WTC11 (cell line): ENCODE measurements around the gene PLCL2. TPM values are rescaled to one million over a fixed set of nuclear protein-coding genes. Genes with fewer than 3 reads are reported as not detected.

Experiments used
- ATAC-seq: fragments of 200-7000 bp; cut with Tn5 transposase; 2 replicates; pipeline ENCODE4 v1.10.0; 2021; ENCODE audit warnings: mild to moderate bottlenecking, moderate library complexity
- CTCF ChIA-PET: fragments of 300-600 bp; sonication (Branson Sonifier 250); formaldehyde crosslinking; loops from one replicate; lab custom pipeline; 2021; ENCODE audit warnings: antibody characterized with exemption; lab: Charles Lee
- POLR2A ChIA-PET: fragments of 350-600 bp; sonication (Branson Sonifier 250); formaldehyde crosslinking; loops from one replicate; lab custom pipeline; 2021; ENCODE audit warnings: antibody characterized with exemption; lab: Charles Lee
- DNase-seq: peaks from one replicate; pipeline ENCODE4 v3.0.0; 2021; ENCODE audit warnings: low spot score
- H3K27ac Mint-ChIP-seq: 2 replicates; pipeline ENCODE4 v1.8.0; 2021; ENCODE audit warnings: mixed read lengths
- H3K27me3 Mint-ChIP-seq: 2 replicates; pipeline ENCODE4 v1.8.0; 2021; ENCODE audit warnings: low read depth, mild to moderate bottlenecking, moderate library complexity, mixed read lengths
- H3K36me3 Mint-ChIP-seq: 2 replicates; pipeline ENCODE4 v1.8.0; 2021; ENCODE audit warnings: mixed read lengths
- H3K4me1 Mint-ChIP-seq: 2 replicates; pipeline ENCODE4 v1.8.0; 2022; ENCODE audit warnings: mixed read lengths
- H3K4me3 Mint-ChIP-seq: 2 replicates; pipeline ENCODE4 v1.8.0; 2021; ENCODE audit warnings: mild to moderate bottlenecking, moderate library complexity, mixed read lengths
- H3K9me3 Mint-ChIP-seq: 2 replicates; pipeline ENCODE4 v1.8.0; 2021; ENCODE audit warnings: mixed read lengths
- ATF2 ChIP-seq: sonication (generic); formaldehyde crosslinking; IDR thresholded peaks from 2 replicates; pipeline ENCODE4 v1.8.1; 2022; ENCODE audit warnings: low read depth, missing genetic modification reagents, borderline replicate concordance
- ATF3 ChIP-seq: sonication (generic); formaldehyde crosslinking; conservative IDR thresholded peaks from 2 replicates; pipeline ENCODE4 v1.8.1; 2022; ENCODE audit warnings: mild to moderate bottlenecking, missing genetic modification reagents
- CREB1 ChIP-seq: sonication (generic); formaldehyde crosslinking; IDR thresholded peaks from 2 replicates; pipeline ENCODE4 v1.8.0; 2023; ENCODE audit warnings: mild to moderate bottlenecking, missing genetic modification reagents
- ERG ChIP-seq: fragments of 250-450 bp; sonication (Bioruptor Pico); IDR thresholded peaks from 2 replicates; pipeline ENCODE4 v1.8.0; 2021; ENCODE audit warnings: mild to moderate bottlenecking
- FOXJ3 ChIP-seq: sonication (generic); formaldehyde crosslinking; IDR thresholded peaks from 2 replicates; pipeline ENCODE4 v1.9.0; 2021; ENCODE audit warnings: missing genetic modification reagents, mild to moderate bottlenecking, borderline replicate concordance
- FOXP1 ChIP-seq: sonication (generic); formaldehyde crosslinking; IDR thresholded peaks from 2 replicates; pipeline ENCODE4 v1.8.0; 2022; ENCODE audit warnings: missing genetic modification reagents, mild to moderate bottlenecking, moderate library complexity, borderline replicate concordance
- GABPB1 ChIP-seq: sonication (generic); formaldehyde crosslinking; IDR thresholded peaks from 2 replicates; pipeline ENCODE4 v1.8.1; 2023; ENCODE audit warnings: mild to moderate bottlenecking, missing genetic modification reagents
- GRHL2 ChIP-seq: fragments of 250-450 bp; sonication (Bioruptor Pico); IDR thresholded peaks from 2 replicates; pipeline ENCODE4 v1.8.0; 2022; ENCODE audit warnings: mild to moderate bottlenecking, moderate library complexity; ENCODE audit not compliant: insufficient replicate concordance, severe bottlenecking
- MAX ChIP-seq: sonication (generic); formaldehyde crosslinking; IDR thresholded peaks from 2 replicates; pipeline ENCODE4 v1.8.0; 2022; ENCODE audit warnings: mild to moderate bottlenecking, missing genetic modification reagents
- MLX ChIP-seq: sonication (generic); formaldehyde crosslinking; IDR thresholded peaks from 2 replicates; pipeline ENCODE4 v1.8.1; 2023; ENCODE audit warnings: mild to moderate bottlenecking, missing genetic modification reagents, moderate library complexity
- NFE2L1 ChIP-seq: sonication (generic); formaldehyde crosslinking; IDR thresholded peaks from 2 replicates; pipeline ENCODE4 v1.8.1; 2023; ENCODE audit warnings: missing genetic modification reagents
- OVOL2 ChIP-seq: fragments of 250-450 bp; sonication (Bioruptor Pico); IDR thresholded peaks from 2 replicates; pipeline ENCODE4 v1.9.0; 2021; ENCODE audit warnings: mild to moderate bottlenecking, borderline replicate concordance
- PRDM15 ChIP-seq: sonication (generic); formaldehyde crosslinking; IDR thresholded peaks from 2 replicates; pipeline ENCODE4 v1.8.0; 2022; ENCODE audit warnings: missing genetic modification reagents
- SMAD3 ChIP-seq: sonication (generic); formaldehyde crosslinking; IDR thresholded peaks from 2 replicates; pipeline ENCODE4 v1.8.0; 2022; ENCODE audit warnings: missing genetic modification reagents, mild to moderate bottlenecking, borderline replicate concordance
- ZNF232 ChIP-seq: sonication (generic); formaldehyde crosslinking; IDR thresholded peaks from 2 replicates; pipeline ENCODE4 v1.8.0; 2022; ENCODE audit warnings: mild to moderate bottlenecking, missing genetic modification reagents
- ZNF263 ChIP-seq: sonication (generic); formaldehyde crosslinking; IDR thresholded peaks from 2 replicates; pipeline ENCODE4 v1.8.1; 2022; ENCODE audit warnings: low read depth, mild to moderate bottlenecking, moderate library complexity, missing genetic modification reagents
- ZNF416 ChIP-seq: fragments of 250-450 bp; sonication (Bioruptor Pico); IDR thresholded peaks from 2 replicates; pipeline ENCODE4 v1.9.0; 2021; ENCODE audit warnings: mild to moderate bottlenecking, inconsistent platforms
- ZNF423 ChIP-seq: fragments of 250-450 bp; sonication (Bioruptor Pico); IDR thresholded peaks from 2 replicates; pipeline ENCODE4 v2.1.2; 2022; ENCODE audit warnings: mild to moderate bottlenecking, moderate library complexity
- ZNF671 ChIP-seq: fragments of 250-450 bp; sonication (Bioruptor Pico); IDR thresholded peaks from 2 replicates; pipeline ENCODE4 v1.8.0; 2021; ENCODE audit warnings: mild to moderate bottlenecking
- total RNA-seq: library from RNA; stranded (reverse); gene quantifications from 3 replicates; pipeline ENCODE4 v1.2.3, GENCODE V29; 2021

PLCL2 gene
- total RNA-seq, 1 experiment from 2014 or later: 11.8 TPM

GRCh38 chr3:16932877-16933276 lies 48.1 kb downstream of the PLCL2 start:
- Mint-ChIP-seq H3K9me3 (no peaks in the 10 kb centered on the region), H3K4me3 (no peak overlapping the region), H3K36me3 (no peaks in the 10 kb centered on the region), H3K4me1 (peaks cover 41% of the 10 kb centered on the region), H3K27ac (no peak overlapping the region), H3K27me3 (no peaks in the 10 kb centered on the region; the same call in 1 of the 2 replicates)
- ChIA-PET CTCF (no interaction called here), POLR2A (no interaction called here)
- no peak for DNase-seq
- ATAC-seq: no peak
- TF ChIP-seq ZNF263 (peak; percentile 40; the same call in 1 of the 2 replicates), ZNF671 (CRISPR knock-in tag) (no peak), MLX (CRISPR knock-in tag) (no peak), ERG (CRISPR knock-in tag) (no peak), ATF3 (no peak)

GRCh38 chr3:16935781-16936180 lies 51.0 kb downstream of the PLCL2 start:
- no peaks in the 10 kb centered on the region for H3K36me3 Mint-ChIP-seq
- no peak for TF ChIP-seq MLX (CRISPR knock-in tag)
- POLR2A ChIA-PET: no interaction called here
- peaks cover 35% of the 10 kb centered on the region for H3K4me1 Mint-ChIP-seq
- DNase-seq (no peak), ATAC-seq (no peak; the same call in 1 of the 2 replicates)
- no peak overlapping the region for H3K27ac Mint-ChIP-seq
- CTCF ChIA-PET: no interaction called here
- H3K4me3 Mint-ChIP-seq: no peak overlapping the region
- no peaks in the 10 kb centered on the region for H3K9me3 Mint-ChIP-seq
- H3K27me3 Mint-ChIP-seq: no peaks in the 10 kb centered on the region

GRCh38 chr3:16936233-16936632 lies 51.5 kb downstream of the PLCL2 start:
- no peak for TF ChIP-seq SMAD3
- no peak for TF ChIP-seq ZNF423
- TF ChIP-seq MLX (CRISPR knock-in tag): no peak
- TF ChIP-seq GABPB1 (CRISPR knock-in tag): no peak
- no peak for TF ChIP-seq ZNF232
- H3K27ac Mint-ChIP-seq: peak overlapping the region; percentile 7; the same call in 1 of the 2 replicates
- H3K9me3 Mint-ChIP-seq: no peaks in the 10 kb centered on the region
- ChIA-PET CTCF (no interaction called here), POLR2A (no interaction called here)
- peaks cover 35% of the 10 kb centered on the region for H3K4me1 Mint-ChIP-seq
- H3K4me3 Mint-ChIP-seq: no peak overlapping the region
- DNase-seq: no peak
- H3K27me3 Mint-ChIP-seq: no peaks in the 10 kb centered on the region
- ATAC-seq: peak; percentile 88
- no peaks in the 10 kb centered on the region for H3K36me3 Mint-ChIP-seq

- H3K4me3 Mint-ChIP-seq: no peak overlapping the region
- ATAC-seq (no peak), DNase-seq (no peak)
- CTCF ChIA-PET: no interaction called here
- H3K9me3 Mint-ChIP-seq: no peaks in the 10 kb centered on the region
- POLR2A ChIA-PET: no interaction called here
- H3K27me3 Mint-ChIP-seq: no peaks in the 10 kb centered on the region
- H3K36me3 Mint-ChIP-seq: no peaks in the 10 kb centered on the region
- H3K27ac Mint-ChIP-seq: no peak overlapping the region
- H3K4me1 Mint-ChIP-seq: peaks cover 35% of the 10 kb centered on the region
- no peak for TF ChIP-seq NFE2L1 (CRISPR knock-in tag)
- no peak for TF ChIP-seq ATF2 (CRISPR knock-in tag)
- TF ChIP-seq MAX: no peak
- no peak for TF ChIP-seq ATF3
- no peak for TF ChIP-seq ZNF232
- no peak for TF ChIP-seq GRHL2 (CRISPR knock-in tag)
- no peak for TF ChIP-seq CREB1
- no peak for TF ChIP-seq ZNF671 (CRISPR knock-in tag)
- no peak for TF ChIP-seq FOXP1 (CRISPR knock-in tag)
- no peak for TF ChIP-seq FOXJ3 (CRISPR knock-in tag)
- no peak for TF ChIP-seq PRDM15 (CRISPR knock-in tag)
- no peak for TF ChIP-seq ZNF416 (CRISPR knock-in tag)
- no peak for TF ChIP-seq OVOL2 (CRISPR knock-in tag)
Observed at GRCh38 chr3:16936676-16937230, 52.0 kb downstream of the PLCL2 start.
